ENCODE measurements around the gene KATNB1. TPM values are rescaled to one million over a fixed set of nuclear protein-coding genes. Genes with fewer than 3 reads are reported as not detected.

KATNB1 gene
- total RNA-seq, 1 experiment from 2014 or later = 32.2 TPM

- intact Hi-C loops (cut with micrococcal nuclease) = no loop called here
- H3K9me3 ChIP-seq (ENCODE audit: control insufficient read depth in 1 of 2, insufficient read depth in 1 of 2, low read depth in 1 of 2, low read length in 2 of 2) = no peaks in the 10 kb centered on the region
- RAD21 ChIA-PET (ENCODE audit: low non-redundant PET in 1 of 2, low total read pairs in 2 of 2, uncharacterized antibody in 2 of 2, unreplicated experiment in 2 of 2) = no interaction called here
- no peaks in the 10 kb centered on the region for H3K9me2 ChIP-seq (ENCODE audit: insufficient read depth)
- no peak overlapping the region for H3K4me2 ChIP-seq (ENCODE audit: low read length)
- ATAC-seq (no peak), DNase-seq (ENCODE audit: low read depth, low spot score) (no peak)
- CTCF ChIA-PET = interaction anchor here (0.5 to 1.6 kb wide), 2 partner anchors 8 to 63 kb away, joined by 3 to 6 read pairs; partner anchors contain the start of gene ADGRG3
- H3K36me3 ChIP-seq (ENCODE audit: control insufficient read depth in 1 of 2, insufficient read depth in 2 of 2, low read length in 2 of 2) = no peaks in the 10 kb centered on the region
- no peak overlapping the region for H2AFZ ChIP-seq (ENCODE audit: low read depth, low read length, poor library complexity, severe bottlenecking)
- TF ChIP-seq, protein P1, sequence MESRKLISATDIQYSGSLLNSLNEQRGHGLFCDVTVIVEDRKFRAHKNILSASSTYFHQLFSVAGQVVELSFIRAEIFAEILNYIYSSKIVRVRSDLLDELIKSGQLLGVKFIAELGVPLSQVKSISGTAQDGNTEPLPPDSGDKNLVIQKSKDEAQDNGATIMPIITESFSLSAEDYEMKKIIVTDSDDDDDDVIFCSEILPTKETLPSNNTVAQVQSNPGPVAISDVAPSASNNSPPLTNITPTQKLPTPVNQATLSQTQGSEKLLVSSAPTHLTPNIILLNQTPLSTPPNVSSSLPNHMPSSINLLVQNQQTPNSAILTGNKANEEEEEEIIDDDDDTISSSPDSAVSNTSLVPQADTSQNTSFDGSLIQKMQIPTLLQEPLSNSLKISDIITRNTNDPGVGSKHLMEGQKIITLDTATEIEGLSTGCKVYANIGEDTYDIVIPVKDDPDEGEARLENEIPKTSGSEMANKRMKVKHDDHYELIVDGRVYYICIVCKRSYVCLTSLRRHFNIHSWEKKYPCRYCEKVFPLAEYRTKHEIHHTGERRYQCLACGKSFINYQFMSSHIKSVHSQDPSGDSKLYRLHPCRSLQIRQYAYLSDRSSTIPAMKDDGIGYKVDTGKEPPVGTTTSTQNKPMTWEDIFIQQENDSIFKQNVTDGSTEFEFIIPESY (IDR thresholded peaks at IDR 0.05; ENCODE audit: extremely low read depth, insufficient replicate concordance, low read length) = no peak
- TF ChIP-seq MAX (IDR thresholded peaks at IDR 0.05) = no peak
- no peak for TF ChIP-seq YY1 (IDR thresholded peaks at IDR 0.05; ENCODE audit: extremely low read depth, insufficient replicate concordance, low read depth, low read length)
- TF ChIP-seq TCF7L2 (IDR thresholded peaks at IDR 0.05; ENCODE audit: borderline replicate concordance, extremely low read depth, insufficient read depth, insufficient read length) = no peak
- TF ChIP-seq ZFX (IDR thresholded peaks at IDR 0.05) = no peak
- no peak for TF ChIP-seq RAD21 (IDR thresholded peaks at IDR 0.05; ENCODE audit: low read depth)
- no peak overlapping the region for H3K4me3 ChIP-seq (replicated peaks in 1 of 2; ENCODE audit: low read depth in 1 of 2, low read length in 2 of 2)
- POLR2A ChIA-PET = no interaction called here
- no peak overlapping the region for H3K27ac ChIP-seq (ENCODE audit: low read depth, low read length)
- no TSS peak for BruUV-seq (replicated peaks)
- no peak overlapping the region for H3K9ac ChIP-seq (ENCODE audit: low read length)
- no peaks in the 10 kb centered on the region for H4K20me1 ChIP-seq (ENCODE audit: insufficient read depth)
- peaks cover 8% of the 10 kb centered on the region; the same call in 1 of the 2 replicates for H3K79me2 ChIP-seq (ENCODE audit: insufficient read depth, low read length)
- peaks cover 0 to 11% of the 10 kb centered on the region in 2 experiments; a peak in 3 of 4 replicates for H3K4me1 ChIP-seq (ENCODE audit: control insufficient read depth in 1 of 2, insufficient read depth in 2 of 2, low read length in 2 of 2)
- H3K27me3 ChIP-seq (ENCODE audit: insufficient read depth, low read length) = no peaks in the 10 kb centered on the region
These were observed 4.5 kb upstream of the KATNB1 start for GRCh38 chr16:57730771-57731730.
